Transverse colon (tissue), 4 donors: ENCODE data around the gene DOCK2. TPM values are rescaled to one million over a fixed set of nuclear protein-coding genes. Genes with fewer than 3 reads are reported as not detected.
"Not testable (repeated sequence)": the region's sequence is repeated elsewhere in the genome, so short reads cannot be mapped to it uniquely, and the experiment has no call there.

Source experiments
- DNase-seq: peaks from one replicate; pipeline ENCODE4 v3.0.0-alpha.2; 2019
- H3K27ac ChIP-seq, 4 donors: fragments of 200-600 bp; sonication (generic); 2 replicates each; pipeline ENCODE4 v1.5.1; 2016 to 2018; ENCODE audit warnings: inconsistent platforms in 4 of 4
- H3K27me3 ChIP-seq: fragments of 200-600 bp; sonication (generic); 2 replicates; pipeline ENCODE4 v1.5.1; 2017; ENCODE audit warnings: inconsistent platforms
- H3K36me3 ChIP-seq, 4 donors: fragments of 200-600 bp; sonication (generic); 2 replicates each; pipeline ENCODE4 v1.5.1; 2017 to 2019; ENCODE audit warnings: inconsistent platforms in 4 of 4
- H3K4me1 ChIP-seq, 4 donors: fragments of 200-600 bp; sonication (generic); 2 replicates each; pipeline ENCODE4 v1.5.1; 2017 to 2020; ENCODE audit warnings: inconsistent platforms in 4 of 4
- H3K4me3 ChIP-seq, 4 donors: fragments of 200-600 bp; sonication (generic); 1 replicate in 1 of 4; 2 replicates in 3 of 4; pipeline versions ENCODE4 v1.5.1 to v1.6.1; 2017 to 2019; ENCODE audit warnings: inconsistent platforms in 4 of 4
- H3K9me3 ChIP-seq, 2 donors: fragments of 200-600 bp; sonication (generic); 2 replicates each; pipeline ENCODE4 v1.5.1; 2017 to 2019; ENCODE audit warnings: inconsistent platforms in 2 of 2
- CTCF ChIP-seq, 5 experiments: fragments of 200-600 bp in 3 of 5; fragments of 450-650 bp in 2 of 5; sonication (generic) in 3 of 5; IDR thresholded peaks; 1 replicate in 2 of 5; 2 replicates in 3 of 5; pipeline ENCODE4 v1.5.1; 2016 to 2017; ENCODE audit warnings: antibody characterized with exemption in 5 of 5, inconsistent platforms in 3 of 5, mild to moderate bottlenecking in 2 of 5, moderate library complexity in 1 of 5
- EP300 ChIP-seq: sonication (generic); formaldehyde crosslinking; IDR thresholded peaks from one replicate; pipeline ENCODE4 v1.6.1; 2017; ENCODE audit warnings: antibody characterized with exemption, low read depth
- POLR2A ChIP-seq: fragments of 450-650 bp; IDR thresholded peaks from one replicate; pipeline ENCODE4 v1.6.1; 2016; ENCODE audit warnings: antibody characterized with exemption, mild to moderate bottlenecking, moderate library complexity
- POLR2AphosphoS5 ChIP-seq, 3 donors: sonication (generic); formaldehyde crosslinking; IDR thresholded peaks; one replicate each; pipeline ENCODE4 v1.6.1; 2016; ENCODE audit warnings: antibody characterized with exemption in 3 of 3
- WGBS, 2 donors: methylation state at CpG; one replicate each; pipeline ENCODE4 v1.1.5; 2018; ENCODE audit warnings: low coverage in 1 of 2; 5-methylcytosine and 5-hydroxymethylcytosine counted together
- in situ Hi-C, 4 donors: fragments of 200-750 bp; cut with MboI; loops; one replicate each; pipeline versions ENCODE4 v1.15.0 to v1.15.1; 2017; ENCODE audit warnings: low sequenced_read_pairs in 3 of 4, low pct_ligation_motif_present in 1 of 4, low pct_unique_long_range_greater_than_20kb in 1 of 4
- intact Hi-C: fragments of 100-400 bp; cut with DNase I; formaldehyde crosslinking; loops from one replicate; pipeline ENCODE4 v1.15.1; 2023; ENCODE audit warnings: low total_unique reads
- total RNA-seq, 4 donors: library from RNA; depleted of rRNA; stranded (reverse); fragments of >200 nt; gene quantifications; one replicate each; pipeline ENCODE4 v1.1.0, GENCODE V29; 2016

The DOCK2 gene
- total RNA-seq, 4 donors from 2014 or later = 8.3 to 24.0 (median 14.3) TPM

GRCh38 chr5:169724303-169725087 is 87.4 kb downstream of the DOCK2 start:
- no peak for DNase-seq
- Histone ChIP-seq H3K36me3 (no peaks in the 10 kb centered on the region), H3K4me1 (no peaks in the 10 kb centered on the region), H3K4me3 (no peak overlapping the region), H3K9me3 (no peaks in the 10 kb centered on the region), H3K27ac (no peak overlapping the region), H3K27me3 (no peaks in the 10 kb centered on the region)
- WGBS, 2 donors = 92 to 100% methylated on average over 2 to 10 of the region's 10 CpGs
- TF ChIP-seq POLR2A (no peak), CTCF (IDR thresholded peaks at IDR 0.05) (no peak), POLR2AphosphoS5 (IDR thresholded peaks at IDR 0.05) (no peak), EP300 (no peak)
- in situ Hi-C loops = no loop called here
- intact Hi-C loops = no loop called here

- H3K27me3 ChIP-seq, DNase-seq, H3K27ac ChIP-seq, H3K36me3 ChIP-seq, H3K9me3 ChIP-seq, H3K4me3 ChIP-seq, H3K4me1 ChIP-seq, in situ Hi-C loops, intact Hi-C loops: not testable (repeated sequence)
- 97 to 100% methylated on average over 2 to 4 of the region's 4 CpGs for WGBS, 2 donors
These were observed 88.6 kb downstream of the DOCK2 start for GRCh38 chr5:169725665-169726064.

GRCh38 chr5:169728418-169728817 is 91.3 kb downstream of the DOCK2 start:
- Histone ChIP-seq H3K4me3 (no peak overlapping the region), H3K4me1 (no peaks in the 10 kb centered on the region), H3K9me3 (no peaks in the 10 kb centered on the region), H3K27me3 (no peaks in the 10 kb centered on the region), H3K27ac (no peak overlapping the region), H3K36me3 (no peaks in the 10 kb centered on the region)
- in situ Hi-C loops (no loop called here), intact Hi-C loops (no loop called here)
- TF ChIP-seq CTCF (IDR thresholded peaks at IDR 0.05) (no peak), POLR2A (no peak), POLR2AphosphoS5 (IDR thresholded peaks at IDR 0.05) (no peak), EP300 (no peak)
- no peak for DNase-seq
- WGBS, 2 donors = 41 to 90% methylated on average over 1 of the region's 1 CpG

GRCh38 chr5:169731221-169731620 is 94.1 kb downstream of the DOCK2 start:
- intact Hi-C loops (no loop called here), in situ Hi-C loops (no loop called here)
- TF ChIP-seq CTCF (IDR thresholded peaks at IDR 0.05) (no peak), POLR2A (no peak), POLR2AphosphoS5 (IDR thresholded peaks at IDR 0.05) (no peak), EP300 (no peak)
- 87 to 91% methylated on average over 5 to 6 of the region's 6 CpGs for WGBS, 2 donors
- H3K27me3 ChIP-seq = no peaks in the 10 kb centered on the region
- no peak overlapping the region for H3K4me3 ChIP-seq
- H3K4me1 ChIP-seq = no peaks in the 10 kb centered on the region
- H3K27ac ChIP-seq = no peak overlapping the region
- no peaks in the 10 kb centered on the region for H3K36me3 ChIP-seq
- DNase-seq = no peak
- H3K9me3 ChIP-seq = no peaks in the 10 kb centered on the region

- no peaks in the 10 kb centered on the region for H3K36me3 ChIP-seq
- no peaks in the 10 kb centered on the region for H3K9me3 ChIP-seq
- no peak for TF ChIP-seq POLR2A
- TF ChIP-seq CTCF (IDR thresholded peaks at IDR 0.05) = no peak
- TF ChIP-seq POLR2AphosphoS5 (IDR thresholded peaks at IDR 0.05) = no peak
- no peak for TF ChIP-seq EP300
- WGBS, 2 donors = 67 to 70% methylated on average over 1 of the region's 1 CpG
- no peak overlapping the region for H3K27ac ChIP-seq
- intact Hi-C loops = no loop called here
- no peaks in the 10 kb centered on the region for H3K4me1 ChIP-seq
- no peak for DNase-seq
- in situ Hi-C loops = no loop called here
- no peak overlapping the region for H3K4me3 ChIP-seq
- H3K27me3 ChIP-seq = no peaks in the 10 kb centered on the region
These were observed 95.8 kb downstream of the DOCK2 start for GRCh38 chr5:169732841-169733240.
